NCI-H526 treated with DMSO at 0.1 percent for 48 hours (cell line): ENCODE data around the gene NOC4L.

ENCODE experiments used
- DNase-seq: peaks from one replicate; lab custom pipeline; 2025; lab: John Stamatoyannopoulos, UW

The NOC4L gene

GRCh38 chr12:132197581-132198354 lies 53.5 kb downstream of the NOC4L start:
- no peak for DNase-seq

GRCh38 chr12:132199101-132199500 lies 54.8 kb downstream of the NOC4L start:
- no peak for DNase-seq

GRCh38 chr12:132199526-132200319 lies 55.5 kb downstream of the NOC4L start:
- no peak for DNase-seq

GRCh38 chr12:132200800-132201199 lies 56.5 kb downstream of the NOC4L start:
- DNase-seq, result no peak

- no peak for DNase-seq
These were observed 57.3 kb downstream of the NOC4L start for GRCh38 chr12:132201391-132202120.
